Stimulated activated CD4-positive, alpha-beta T cell treated with anti-CD3 and anti-CD28 coated beads, Interleukin-4, amount 100 ng/mL, for 4 hours (primary cell): Measurements from ENCODE around the gene DPCD.

Experiments
- DNase-seq, 2 experiments: peaks; one replicate each; pipeline ENCODE4 v3.0.0-alpha.2; 2020

DPCD gene

DNA sequence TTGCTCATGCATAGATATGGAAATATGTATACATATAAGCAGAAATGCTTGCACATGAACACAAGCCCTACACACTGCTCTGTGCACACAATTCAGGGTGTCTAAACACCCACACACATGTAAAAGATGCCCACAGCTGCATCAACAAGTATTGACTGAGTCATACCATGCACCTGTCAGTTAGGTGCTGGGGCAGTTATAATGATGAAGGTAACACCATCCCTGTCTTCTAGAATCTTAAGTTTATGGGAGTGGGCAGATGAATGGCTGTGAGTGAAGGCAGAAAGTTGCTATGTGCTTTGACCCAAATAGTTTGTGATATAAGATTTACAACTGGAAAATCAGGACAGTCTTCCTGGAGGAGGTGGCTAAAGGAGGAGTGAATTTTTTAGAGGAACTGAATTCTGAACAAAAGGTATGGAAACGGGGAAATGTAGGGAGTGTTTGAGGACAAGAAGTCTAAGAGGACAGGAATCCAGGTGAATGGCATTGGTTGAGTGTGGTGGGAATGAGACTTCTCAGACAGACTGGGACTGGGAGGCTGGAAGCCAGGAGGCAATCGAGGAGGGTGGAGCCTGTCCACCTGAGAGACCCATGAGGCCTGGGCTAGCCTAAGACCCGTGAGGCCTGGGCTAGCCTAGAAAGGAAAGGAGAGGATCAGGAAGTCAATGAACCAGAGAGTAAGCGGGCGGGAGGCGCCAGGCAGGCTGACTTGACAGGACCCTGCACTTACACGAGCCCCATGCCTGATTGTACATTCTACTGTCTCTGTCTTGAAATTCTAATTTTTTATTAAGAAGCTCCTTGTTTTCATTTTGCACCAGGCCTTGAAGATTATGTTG, 20.7 kb upstream of the DPCD start:
- no peak for DNase-seq

DNA sequence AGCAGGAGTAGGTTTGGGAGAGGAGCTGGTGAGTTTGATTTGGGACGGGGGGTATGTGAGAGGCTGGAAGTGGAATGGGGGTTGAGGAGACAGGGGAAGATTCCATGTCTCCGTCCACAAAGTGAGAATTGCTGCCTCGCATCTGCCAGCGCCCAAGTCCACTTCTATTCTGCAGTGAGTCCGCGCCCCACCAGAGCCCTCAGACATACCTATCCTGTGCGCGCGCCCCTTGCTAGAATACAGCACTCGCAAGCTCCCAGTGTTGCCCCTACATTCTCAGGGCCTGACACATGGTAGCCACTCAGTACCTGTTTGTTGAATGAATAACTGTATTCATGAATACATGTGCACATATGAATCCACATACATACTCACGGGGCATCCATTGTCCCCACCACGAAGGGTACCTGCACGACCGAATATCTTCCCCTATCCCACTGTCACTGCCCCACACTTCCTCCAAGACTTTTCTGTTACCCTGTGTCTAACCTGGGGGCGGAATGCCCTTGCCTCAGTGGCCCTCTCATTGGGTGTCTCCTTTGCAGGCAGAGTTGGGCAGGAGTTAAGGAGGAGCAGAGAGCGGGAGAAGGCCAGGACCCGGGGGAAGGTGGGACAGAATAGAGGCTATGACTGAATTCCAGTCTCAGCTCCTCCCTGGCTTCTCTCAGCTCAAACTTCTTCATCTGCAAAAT, 19.9 kb upstream of the DPCD start:
- DNase-seq, result no peak

DNA sequence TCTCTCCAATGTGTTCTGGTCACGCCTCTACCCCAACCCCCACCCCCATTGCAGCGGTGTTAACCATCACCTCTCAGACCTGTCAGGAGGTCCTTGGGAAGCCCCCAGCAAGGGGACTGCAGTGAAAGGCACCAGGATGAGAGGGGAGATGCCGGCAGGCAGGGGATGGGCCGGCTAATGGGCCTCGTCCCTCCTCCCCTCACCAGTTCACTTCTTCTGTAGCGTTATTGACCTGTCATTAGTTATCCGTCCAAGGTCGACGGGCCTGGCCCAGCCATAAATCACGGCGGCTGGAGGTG, 18.8 kb upstream of the DPCD start:
- DNase-seq, result no peak

DNA sequence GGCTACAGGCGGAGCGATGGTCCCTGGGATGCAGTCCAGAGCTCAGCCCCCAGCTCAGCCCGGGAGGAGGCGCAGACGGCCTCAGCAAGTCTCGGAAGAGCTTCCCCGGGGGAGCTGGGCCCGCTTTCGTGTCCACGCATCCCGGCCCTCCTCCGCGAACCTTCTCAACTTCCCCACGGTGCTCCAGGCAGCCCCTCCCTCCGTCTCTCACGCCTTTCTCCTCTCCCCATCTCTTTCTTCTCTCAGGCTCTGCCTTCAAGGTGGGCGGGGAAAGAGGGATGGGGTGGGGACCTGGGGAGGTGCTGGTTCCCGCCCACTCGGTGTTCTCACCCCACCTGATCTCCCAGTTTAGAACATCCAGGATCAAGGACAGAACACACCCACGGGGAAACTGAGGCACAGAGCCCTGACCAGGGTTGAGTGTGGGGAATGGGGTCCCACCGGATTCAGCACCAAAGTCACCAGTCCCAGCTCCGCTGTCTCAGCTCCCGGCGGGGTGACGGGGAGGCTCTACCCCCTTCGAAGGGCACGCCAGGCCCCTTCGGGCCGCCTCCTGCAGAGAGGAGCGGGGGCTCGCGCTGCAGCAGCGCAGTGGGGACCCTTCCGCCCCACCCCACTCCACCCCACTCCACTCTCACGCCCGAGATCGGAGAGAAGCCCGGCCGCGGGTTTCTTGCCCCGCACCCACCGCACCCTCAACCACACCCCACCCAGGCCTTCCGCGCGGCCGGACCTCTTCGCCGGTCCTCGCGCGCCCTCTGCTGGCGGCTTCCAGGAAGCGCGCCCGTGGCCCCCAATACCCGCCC, 18.3 kb upstream of the DPCD start:
- peak; percentile 63 to 82 for DNase-seq

DNA sequence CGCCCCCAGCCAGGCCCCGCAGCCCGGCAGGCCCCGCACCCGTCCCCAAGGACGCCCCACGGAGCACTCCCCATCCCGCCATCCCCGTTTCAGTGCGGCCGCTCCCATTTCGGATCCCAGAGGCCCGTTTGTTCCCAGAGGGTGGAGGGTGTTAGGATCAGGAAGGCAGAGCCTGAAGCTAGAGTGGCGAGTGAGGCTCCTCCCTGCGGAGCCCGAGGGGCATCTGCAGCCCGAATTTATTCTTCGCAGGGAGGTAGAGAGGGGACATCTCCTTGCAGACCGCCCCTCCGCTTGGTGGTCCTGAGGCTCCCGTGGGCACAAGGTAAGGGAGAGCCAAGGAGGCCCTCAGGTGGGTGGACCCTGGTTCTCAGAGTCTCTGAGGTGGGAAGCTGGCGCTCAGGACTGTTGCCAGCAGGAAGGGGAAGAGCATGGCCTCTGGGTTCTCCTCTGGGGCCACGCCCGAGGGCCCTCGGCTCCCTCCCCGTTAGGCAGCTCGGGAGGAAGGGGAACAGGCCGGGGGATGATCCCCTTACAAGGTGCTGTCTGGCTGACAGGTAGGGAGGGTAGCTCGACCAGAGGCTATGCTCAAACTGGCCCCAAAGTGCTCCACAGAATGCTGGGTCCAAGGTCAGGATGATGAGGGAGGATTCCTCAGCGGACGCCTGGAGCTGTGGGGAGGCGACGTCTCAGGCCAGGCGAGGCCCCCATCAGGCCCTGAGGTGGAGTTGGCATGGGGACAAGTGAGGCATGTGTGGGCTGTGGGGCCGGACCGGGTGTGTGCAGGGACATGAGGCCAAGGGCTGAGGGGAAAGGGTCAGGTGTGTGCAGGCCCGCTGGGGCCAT, 17.5 kb upstream of the DPCD start:
- no peak for DNase-seq

DNA sequence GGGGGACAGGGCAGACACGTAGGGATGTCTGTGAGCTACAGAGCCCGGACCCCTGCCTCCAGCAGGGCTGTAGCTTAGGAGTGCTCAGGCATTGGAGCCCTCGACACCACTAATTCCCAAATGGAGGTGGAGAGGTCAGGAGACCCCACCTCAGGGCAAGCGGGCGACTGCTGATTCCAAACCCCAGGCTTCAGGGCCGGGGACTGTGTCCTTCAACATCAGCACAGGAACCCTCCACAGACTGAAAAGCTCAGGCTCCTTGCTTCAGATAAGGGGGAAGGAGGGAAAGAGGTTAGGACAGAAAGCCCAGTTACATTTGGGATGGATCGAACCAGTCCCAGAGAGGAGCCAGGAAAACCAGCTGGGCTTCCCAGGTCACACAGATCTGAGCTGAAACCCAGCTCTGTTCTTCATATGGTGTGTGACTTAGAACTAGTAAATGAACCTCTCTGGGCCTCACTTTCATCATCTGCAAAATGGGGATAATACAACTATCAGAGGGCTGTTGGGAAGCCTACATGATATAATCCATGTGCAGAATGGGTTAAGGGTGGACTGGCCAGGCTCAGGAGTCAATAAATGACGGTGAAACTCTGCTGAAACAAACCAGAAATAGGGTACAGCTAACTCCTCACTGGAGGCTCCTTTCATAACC, 16.7 kb upstream of the DPCD start:
- no peak for DNase-seq

DNA sequence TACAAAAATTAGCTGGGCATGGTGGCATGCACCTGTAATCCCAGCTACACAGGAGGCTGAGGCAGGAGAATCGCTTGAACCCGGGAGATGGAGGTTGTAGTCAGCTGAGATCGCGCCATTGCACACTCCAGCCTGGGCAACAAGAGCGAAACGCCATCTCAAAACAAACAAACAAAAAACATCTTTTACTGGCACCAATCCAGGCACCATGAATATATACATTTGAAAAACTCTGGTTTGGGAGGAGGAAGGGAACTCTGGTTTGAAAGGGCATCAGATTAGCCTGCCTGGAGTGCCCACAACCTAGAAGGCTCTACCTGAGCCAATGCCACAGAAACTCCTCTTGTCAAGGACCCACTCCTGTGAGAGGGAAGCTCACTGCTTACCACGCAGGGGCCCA, 16.0 kb upstream of the DPCD start:
- DNase-seq, result no peak

DNA sequence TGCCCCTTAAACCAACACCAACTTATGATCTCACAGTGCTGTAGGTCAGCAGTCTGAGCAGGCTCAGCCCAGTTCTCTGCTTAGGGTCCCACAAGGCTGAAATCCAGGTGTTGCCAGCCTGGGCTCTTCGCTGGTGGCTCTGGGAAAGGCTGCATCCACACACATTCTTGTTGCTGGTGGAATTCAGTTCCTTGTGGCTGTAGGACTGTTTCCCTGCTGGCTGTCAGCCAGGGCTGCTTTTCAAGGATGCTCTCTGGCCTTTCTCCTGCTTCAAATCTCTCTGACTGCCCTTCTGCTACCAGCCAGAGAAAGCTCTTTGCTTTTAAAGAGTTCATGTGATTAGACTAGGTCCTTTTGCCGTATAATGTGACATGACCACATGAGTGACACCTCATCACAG, 15.3 kb upstream of the DPCD start:
- DNase-seq, result no peak

DNA sequence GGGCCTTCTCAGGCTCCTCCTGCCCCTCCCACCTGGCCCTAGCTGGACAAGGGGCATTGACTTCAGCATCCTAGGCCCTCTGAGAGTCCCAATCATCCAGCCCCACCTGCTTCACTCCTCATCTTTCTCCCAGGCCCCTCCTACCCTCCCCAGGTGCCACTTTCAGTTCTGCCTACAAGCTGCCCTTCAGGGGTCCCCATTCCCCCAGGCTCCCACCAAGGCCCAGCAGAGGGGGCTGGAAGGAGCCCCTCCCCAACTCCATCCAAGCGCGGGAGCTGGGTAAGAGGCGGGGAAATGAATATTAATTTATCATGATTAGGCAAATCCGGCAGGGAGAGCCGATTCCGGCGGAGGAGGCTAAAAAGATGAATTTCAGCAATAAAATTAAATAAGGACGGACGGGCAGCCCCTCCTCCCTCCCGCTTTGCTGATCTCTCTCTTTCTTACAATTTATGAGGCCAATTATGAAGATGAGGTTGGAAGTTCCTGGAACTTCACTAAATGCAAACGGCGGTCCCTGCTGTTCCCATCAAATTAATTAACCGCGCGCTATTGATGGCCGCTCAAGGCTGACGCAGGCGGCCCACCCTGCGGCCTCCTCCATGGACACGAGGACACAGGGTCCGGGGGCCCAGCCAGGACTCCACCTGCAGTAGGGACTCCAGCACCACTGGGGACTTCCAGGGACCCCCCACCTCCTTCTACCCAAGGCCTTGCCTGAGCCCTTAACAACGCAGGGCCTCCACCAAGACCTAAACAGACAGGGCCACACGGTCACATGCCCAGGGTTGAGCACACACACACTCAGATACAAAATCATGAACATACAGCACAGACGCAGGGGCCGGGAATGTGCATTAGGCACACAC, 14.0 kb upstream of the DPCD start:
- DNase-seq, result no peak

DNA sequence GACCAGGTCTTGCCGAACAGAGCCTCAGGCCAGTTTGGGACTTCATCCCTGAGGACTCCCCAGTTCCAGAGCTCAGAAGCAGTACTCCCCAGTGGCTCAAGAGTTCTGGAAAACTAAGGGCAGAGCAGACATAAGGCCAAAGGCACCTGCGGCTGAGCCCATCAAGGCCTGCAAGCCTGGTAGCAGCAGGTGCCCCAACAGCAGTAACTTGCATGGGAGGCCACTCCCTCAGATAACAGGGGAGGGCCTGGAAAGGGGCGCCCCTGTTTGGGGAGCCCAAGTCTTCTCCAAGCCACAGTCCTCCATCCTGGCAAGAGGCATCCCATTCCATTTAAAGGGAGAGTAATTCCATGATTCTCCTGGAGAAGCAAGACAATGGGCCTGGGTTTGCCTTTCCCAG, 13.0 kb upstream of the DPCD start:
- DNase-seq, result no peak

DNA sequence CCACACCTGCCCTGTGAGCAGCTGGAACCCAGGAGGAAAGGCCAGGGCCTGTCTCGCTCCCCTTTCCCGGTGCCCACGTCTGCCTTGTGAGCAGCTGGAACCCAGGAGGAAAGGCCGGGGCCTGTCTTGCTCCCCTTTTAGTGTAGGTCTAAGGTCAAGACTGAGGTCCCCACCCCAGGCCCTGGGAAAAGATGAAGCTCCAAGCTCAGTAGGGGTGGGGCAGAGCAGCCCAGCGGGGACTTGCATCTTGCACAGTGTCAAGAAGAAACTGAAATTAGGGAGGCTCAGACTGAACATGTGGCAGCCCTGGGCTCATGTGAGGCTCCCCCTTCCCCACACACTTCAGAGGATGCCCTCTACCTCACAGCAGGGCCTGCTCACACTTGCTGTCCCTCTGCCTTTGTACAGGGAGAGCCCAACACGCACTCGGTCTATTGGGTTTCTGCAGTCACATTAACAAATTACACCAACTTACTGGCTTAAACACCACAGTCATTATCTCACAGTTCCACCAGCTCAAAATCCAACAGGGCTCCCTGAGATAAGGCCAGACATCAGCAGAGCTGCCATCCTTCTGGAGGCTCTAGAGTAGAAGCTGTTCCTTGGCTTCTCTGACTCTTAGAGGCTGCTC, 12.4 kb upstream of the DPCD start:
- DNase-seq, result no peak

DNA sequence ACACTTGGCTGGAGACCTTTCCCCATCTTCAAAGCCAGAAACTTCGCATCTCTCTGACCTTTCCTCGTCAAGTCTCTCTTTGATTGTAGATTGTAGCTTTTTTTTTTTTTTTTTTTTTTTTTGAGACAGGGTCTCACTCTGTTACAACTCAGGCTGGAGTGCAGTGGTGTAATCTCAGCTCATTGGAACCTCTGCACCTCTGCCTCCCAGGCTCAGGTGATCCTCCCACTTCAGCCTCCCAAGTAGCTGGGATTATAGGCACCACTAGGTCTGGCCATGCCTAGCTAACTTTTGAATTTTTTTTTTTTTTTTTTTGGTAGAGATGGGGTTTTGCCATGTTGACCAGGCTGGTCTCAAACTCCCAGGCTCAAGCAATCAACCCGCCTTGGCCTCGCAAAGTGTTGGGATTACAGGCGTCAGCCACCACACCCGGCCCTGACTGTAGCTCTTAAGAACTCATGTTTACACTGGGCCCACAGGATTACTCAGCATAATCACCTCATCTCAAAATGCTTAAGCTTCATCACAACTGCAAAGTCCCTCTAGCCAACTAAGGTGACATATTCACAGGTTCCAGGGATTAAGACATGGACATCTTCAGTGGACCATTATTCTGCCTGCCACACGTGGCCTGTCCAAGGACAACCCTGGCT, 11.8 kb upstream of the DPCD start:
- no peak for DNase-seq

DNA sequence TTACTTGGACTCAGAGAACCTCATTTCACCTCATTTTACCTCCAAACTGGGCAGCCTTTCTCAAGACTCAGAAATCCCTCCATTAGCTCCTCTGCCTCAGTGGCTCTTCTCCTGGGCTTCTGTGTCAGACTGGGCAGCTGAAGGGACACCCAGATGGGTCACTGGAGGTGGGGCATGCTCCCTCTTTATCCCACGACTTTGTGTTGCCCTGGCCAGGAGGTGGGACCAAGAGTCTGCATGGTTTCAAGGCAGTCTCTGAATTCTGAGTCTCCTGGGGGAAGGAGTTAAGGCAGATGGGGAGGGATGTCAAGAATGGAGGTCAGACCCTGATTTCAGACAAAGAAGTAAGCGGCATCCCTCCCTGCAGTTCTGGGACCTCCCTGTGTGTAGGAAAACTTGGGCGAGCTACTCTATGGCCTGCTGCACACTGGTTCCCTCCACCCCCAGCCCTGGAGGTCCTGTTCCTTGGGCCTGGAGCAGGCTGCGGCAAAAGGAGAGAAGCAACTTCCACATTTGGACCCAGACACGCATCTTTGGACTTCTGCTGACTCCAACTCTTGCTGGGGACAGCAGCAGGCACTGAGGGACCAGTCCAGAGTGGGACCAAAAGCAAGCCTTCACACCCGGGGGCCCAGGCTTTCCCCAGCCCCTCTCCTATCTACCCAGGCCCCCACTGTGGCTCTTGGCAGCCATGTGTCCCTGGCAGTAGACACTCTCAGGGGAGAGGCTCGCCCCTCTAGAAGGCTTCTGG, 10.8 kb upstream of the DPCD start:
- no peak for DNase-seq

DNA sequence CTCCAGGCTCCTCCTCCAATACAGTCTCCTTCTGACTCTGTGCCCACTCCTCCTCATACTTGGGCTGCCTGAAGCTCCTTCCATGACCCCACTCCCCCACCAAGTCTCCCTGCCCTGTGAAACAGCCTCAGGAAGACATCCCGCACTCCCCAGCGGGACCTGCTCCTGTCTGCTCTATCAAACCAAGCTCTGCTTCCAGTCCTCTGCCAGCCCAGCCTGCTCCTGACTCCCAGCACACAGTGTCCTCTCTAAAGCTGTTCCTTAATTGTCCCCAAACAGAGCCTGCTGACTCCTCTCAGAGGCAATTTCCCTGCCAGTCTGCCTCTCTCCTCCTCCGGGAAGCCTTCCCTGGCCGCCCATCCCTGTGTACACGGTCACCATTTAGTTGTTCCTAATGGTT, 9.9 kb upstream of the DPCD start:
- no peak for DNase-seq

DNA sequence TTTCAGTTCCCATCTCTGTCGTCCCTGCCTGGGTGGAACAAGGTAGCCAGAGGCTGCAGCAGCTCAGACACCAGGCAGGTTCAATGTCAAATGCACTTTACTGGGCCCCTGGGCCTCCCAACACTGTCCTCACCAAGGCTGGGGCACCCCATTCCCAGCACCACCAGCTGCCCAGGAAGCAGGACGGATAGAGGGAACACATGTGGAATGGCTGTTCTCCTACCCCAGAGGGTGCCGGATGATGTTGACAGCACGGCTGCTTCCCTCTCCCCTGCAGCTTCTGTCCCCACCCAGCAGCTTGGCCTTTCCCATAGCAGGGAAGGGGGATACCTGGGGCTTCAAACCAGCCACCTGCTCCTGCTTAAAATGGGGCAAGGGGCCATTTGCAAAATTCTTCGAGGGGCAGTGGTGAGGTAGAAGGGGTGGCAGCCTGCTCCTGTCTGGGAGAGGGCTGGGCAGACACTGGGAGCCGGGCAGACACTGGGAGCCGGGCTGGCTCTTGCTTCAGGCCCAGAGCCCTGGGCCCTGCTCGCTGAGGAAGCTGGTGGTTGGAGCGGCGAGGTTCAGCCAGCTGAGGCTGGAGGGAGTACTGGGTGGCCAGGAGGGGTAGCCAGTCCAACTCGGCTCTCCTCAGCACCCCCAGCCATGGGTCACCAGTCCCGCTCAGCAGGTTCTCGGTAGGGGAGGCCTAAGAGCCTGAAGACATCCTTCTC, 9.2 kb upstream of the DPCD start:
- DNase-seq, result no peak

DNA sequence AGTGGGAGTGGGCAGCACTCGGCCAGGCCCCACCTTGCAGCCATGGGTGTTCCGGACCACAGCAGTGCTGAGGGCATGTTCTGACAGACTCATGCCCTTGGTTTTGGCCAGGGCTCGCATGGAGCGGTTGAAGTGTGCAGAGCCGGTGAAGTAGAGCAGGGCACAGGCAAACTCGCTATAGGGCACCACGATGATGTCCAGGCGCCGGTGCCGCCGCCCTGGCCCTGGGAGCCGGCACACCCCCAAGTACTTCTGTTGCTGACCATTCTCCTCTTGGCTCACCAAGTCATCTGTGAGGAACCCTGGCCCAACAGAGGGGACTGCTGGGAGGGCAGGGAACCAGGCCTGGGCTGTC, 8.6 kb upstream of the DPCD start:
- DNase-seq, result no peak

DNA sequence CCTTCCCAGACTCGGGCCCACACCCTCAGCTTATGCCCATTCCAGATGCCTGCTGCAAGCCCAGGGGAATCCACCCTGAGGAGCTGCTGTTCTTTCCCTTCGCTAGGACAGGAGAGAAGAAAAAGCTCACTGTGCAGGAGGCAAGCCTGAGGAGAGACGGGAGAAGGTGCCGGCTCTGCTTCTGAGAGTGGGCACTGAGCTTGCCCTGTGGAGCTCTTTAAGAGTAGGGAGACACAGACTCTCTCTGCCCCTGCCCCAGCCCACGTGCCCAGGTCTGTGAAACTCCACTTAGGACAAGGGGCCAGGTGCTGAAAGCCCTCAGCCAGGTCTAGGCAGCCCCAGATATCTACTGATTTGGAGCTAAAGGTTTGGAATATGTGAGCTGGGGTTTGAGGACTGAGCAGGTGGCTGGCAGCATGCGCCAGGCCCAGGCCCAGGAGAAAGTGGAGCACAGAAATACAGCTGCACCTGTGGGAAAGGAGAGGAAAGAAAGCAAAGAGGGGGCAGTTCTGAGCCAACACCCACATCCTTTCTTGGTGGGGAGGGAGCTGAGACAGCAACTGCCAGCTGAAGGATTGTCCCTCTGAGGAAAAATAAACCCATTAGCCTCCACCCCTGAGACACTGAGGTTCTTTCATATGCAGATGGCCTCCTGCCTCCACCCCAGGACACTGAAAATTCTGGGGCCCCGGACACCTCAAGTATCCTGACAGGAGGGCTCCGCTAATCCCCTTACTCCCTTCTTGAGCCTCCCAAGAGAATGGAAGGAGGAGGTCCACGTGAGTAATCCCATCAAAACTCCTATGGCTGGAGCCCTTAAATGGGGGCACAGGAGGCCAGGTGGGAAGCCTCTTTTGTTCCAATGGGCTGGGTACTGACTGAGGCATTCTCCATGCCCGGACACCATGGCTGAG, 7.4 kb upstream of the DPCD start:
- no peak for DNase-seq

DNA sequence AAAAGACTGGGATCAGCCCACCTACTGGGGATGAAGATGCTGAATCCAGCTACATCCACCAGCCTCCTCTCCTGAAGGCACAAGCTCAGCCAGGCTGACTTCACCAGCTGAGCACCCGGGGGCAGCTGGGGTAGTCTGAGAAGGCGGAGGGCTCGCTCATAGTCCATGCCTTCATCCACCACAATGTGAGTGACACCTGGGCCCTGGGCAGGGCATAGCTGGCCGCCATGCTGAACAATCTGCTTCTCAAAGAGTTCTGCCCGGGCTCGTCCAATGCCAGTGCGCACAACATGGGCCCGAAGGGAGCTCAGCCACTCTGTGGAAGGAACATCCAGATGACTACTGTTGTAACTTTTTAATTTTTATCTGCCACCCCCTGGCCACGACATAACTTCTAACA, 2.3 kb upstream of the DPCD start:
- DNase-seq, result no peak
